BJ (cell line): ENCODE measurements around the gene RNU5B-1. TPM values are rescaled to one million over a fixed set of nuclear protein-coding genes. Genes with fewer than 3 reads are reported as not detected.
A peak's percentile ranks its signal among the peaks of the same experiment; 100 is the strongest.

Experiments used
- CTCF ChIA-PET: fragments of 350-600 bp; formaldehyde crosslinking; extraction: SDS; loops from one replicate; lab custom pipeline; 2021; ENCODE audit warnings: antibody characterized with exemption, inconsistent platforms; lab: Yijun Ruan, JAX
- POLR2A ChIA-PET: fragments of 300-600 bp; sonication (Branson Sonifier 250); formaldehyde crosslinking; extraction: SDS; loops from one replicate; lab custom pipeline; 2021; ENCODE audit warnings: antibody characterized with exemption; lab: Charles Lee
- DNase-seq: peaks from one replicate; pipeline ENCODE4 v3.0.0-alpha.2; 2011; ENCODE audit warnings: low read depth
- H3K27me3 ChIP-seq: 2 replicates; pipeline ENCODE4 v1.6.0; 2011; ENCODE audit warnings: low read length; ENCODE audit not compliant: control insufficient read depth, insufficient read depth
- H3K36me3 ChIP-seq: 2 replicates; pipeline ENCODE4 v1.5.1; 2011; ENCODE audit warnings: low read length; ENCODE audit not compliant: control insufficient read depth, insufficient read depth
- H3K4me3 ChIP-seq: 2 replicates; pipeline ENCODE4 v1.5.1; 2011; ENCODE audit warnings: low read depth, mild to moderate bottlenecking, control low read depth, low read length
- CTCF ChIP-seq: IDR thresholded peaks from 2 replicates; pipeline ENCODE4 v1.5.1; 2011; ENCODE audit warnings: low read depth, mild to moderate bottlenecking, control low read depth, inconsistent platforms, low read length, moderate library complexity; ENCODE audit not compliant: insufficient read depth
- polyA minus RNA-seq: library from RNA; depleted of rRNA, polyadenylated mRNA; stranded (reverse); fragments of >200 nt; gene quantifications from 2 replicates; pipeline ENCODE4 v1.2.3, GENCODE V29; 2011; rRNA and poly(A)+ RNA removed
- polyA plus RNA-seq: library from polyadenylated mRNA; depleted of rRNA; stranded (reverse); fragments of >200 nt; gene quantifications from 2 replicates; pipeline ENCODE4 v1.2.3, GENCODE V29; 2011; rRNA removed

RNU5B-1 gene
- polyA plus RNA-seq (not detected in 2 replicates), polyA minus RNA-seq (under 0.01 TPM in 2 replicates)

- CTCF ChIA-PET = interaction anchor here (0.7 to 2.5 kb wide), 5 partner anchors 11 to 124 kb away, joined by 3 to 7 read pairs (median 3); no protein-coding TSS in a partner anchor
- Histone ChIP-seq H3K4me3 (peak within 1 kb of the TSS; percentile 48), H3K36me3 (no peaks in the 10 kb centered on the region), H3K27me3 (no peaks in the 10 kb centered on the region)
- POLR2A ChIA-PET = interaction anchor here (0.6 to 1.6 kb wide), 6 partner anchors 8 to 1471 kb away, joined by 3 to 12 read pairs (median 4); partner anchors contain the start of genes CLPX and PARP16
- peak; percentile 92 for TF ChIP-seq CTCF
- peak; percentile 91 for DNase-seq
Observed at GRCh38 chr15:65304381-65305149, at the start of gene RNU5B-1. TSS of gene RNU5B-1 (plus strand) at chr15:65304677.

- no peak for TF ChIP-seq CTCF
- Histone ChIP-seq H3K36me3 (no peaks in the 10 kb centered on the region), H3K27me3 (no peaks in the 10 kb centered on the region), H3K4me3 (no peak overlapping the region)
- no peak for DNase-seq
- CTCF ChIA-PET = interaction anchor here (0.8 kb wide), 1 partner anchor 16 kb away, joined by 5 read pairs; no protein-coding TSS in a partner anchor
- POLR2A ChIA-PET = no interaction called here
Observed at GRCh38 chr15:65254758-65255157, 49.7 kb upstream of the RNU5B-1 start.

- Histone ChIP-seq H3K4me3 (no peak overlapping the region), H3K27me3 (no peaks in the 10 kb centered on the region), H3K36me3 (peaks cover 5% of the 10 kb centered on the region)
- CTCF ChIA-PET = interaction anchor here (1.0 kb wide), 1 partner anchor 10 kb away, joined by 4 read pairs; no protein-coding TSS in a partner anchor
- TF ChIP-seq CTCF = no peak
- POLR2A ChIA-PET = no interaction called here
- no peak for DNase-seq
Observed at GRCh38 chr15:65255486-65256140, 48.9 kb upstream of the RNU5B-1 start.

- DNase-seq = peak; percentile 34
- H3K36me3 ChIP-seq = peaks cover 8% of the 10 kb centered on the region
- H3K27me3 ChIP-seq = no peaks in the 10 kb centered on the region
- no peak overlapping the region for H3K4me3 ChIP-seq
- POLR2A ChIA-PET = no interaction called here
- no peak for TF ChIP-seq CTCF
- CTCF ChIA-PET = interaction anchor here (0.6 to 6.2 kb wide), 4 partner anchors 13 to 480 kb away, joined by 3 to 41 read pairs (median 5); no protein-coding TSS in a partner anchor
Observed at GRCh38 chr15:65258375-65259262, 45.9 kb upstream of the RNU5B-1 start.
